GM12892 (cell line): Measurements from ENCODE around the gene RAD9B.
"Not testable (repeated sequence)": the region's sequence is repeated elsewhere in the genome, so short reads cannot be mapped to it uniquely, and the experiment has no call there.

Source experiments
- POLR2A ChIP-seq: IDR thresholded peaks from 2 replicates; pipeline ENCODE4 v1.6.1; 2011; ENCODE audit warnings: low read depth, low read length, control low read depth
- POLR2AphosphoS5 ChIP-seq: IDR thresholded peaks from 2 replicates; pipeline ENCODE4 v1.6.1; 2011; ENCODE audit warnings: low read depth, low read length, control low read depth

DNA sequence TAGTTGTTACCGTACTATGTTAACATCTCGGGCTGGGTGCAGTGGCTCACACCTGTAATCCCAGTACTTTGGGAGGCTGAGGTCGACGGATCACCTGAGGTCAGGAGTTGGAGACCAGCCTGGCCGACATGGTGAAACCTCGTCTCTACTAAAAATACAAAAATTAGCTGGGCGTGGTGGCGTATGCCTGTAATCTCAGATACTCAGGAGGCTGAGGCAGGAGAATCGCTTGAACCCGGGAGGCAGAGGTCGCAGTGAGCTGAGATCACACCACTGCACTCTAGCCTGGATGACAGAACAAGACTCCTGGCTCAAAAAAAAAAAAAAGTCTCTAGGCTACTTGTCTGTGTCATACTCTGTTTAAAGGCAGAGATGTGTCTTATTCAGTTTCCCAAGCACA lies 36.4 kb upstream of the RAD9B start:
- TF ChIP-seq POLR2A, POLR2AphosphoS5: not testable (repeated sequence)
